Activated CD8-positive, alpha-beta T cell treated with anti-CD3 and anti-CD28 coated beads for 36 hours (primary cell): ENCODE results near the gene UNG. TPM values are rescaled to one million over a fixed set of nuclear protein-coding genes. Genes with fewer than 3 reads are reported as not detected.

ENCODE experiments used
- ATAC-seq: fragments of 200-7000 bp; cut with Tn5 transposase; one replicate; pipeline ENCODE4 v1.10.0; 2021; ENCODE audit warnings: mild to moderate bottlenecking, moderate library complexity
- CTCF ChIA-PET: fragments of 350-600 bp; sonication (Branson Sonifier 250); formaldehyde crosslinking; loops from one replicate; lab custom pipeline; 2021; ENCODE audit warnings: antibody characterized with exemption; lab: Charles Lee
- POLR2A ChIA-PET: fragments of 350-600 bp; sonication (Branson Sonifier 250); formaldehyde crosslinking; loops from one replicate; lab custom pipeline; 2021; ENCODE audit warnings: antibody characterized with exemption; lab: Charles Lee
- DNase-seq: peaks from one replicate; pipeline ENCODE4 v3.0.0-alpha.2; 2020
- H3K27ac Mint-ChIP-seq: one replicate; pipeline ENCODE4 v1.8.0; 2021; ENCODE audit warnings: mild to moderate bottlenecking, mixed read lengths
- H3K27me3 Mint-ChIP-seq: one replicate; pipeline ENCODE4 v1.8.0; 2021; ENCODE audit warnings: mixed read lengths
- H3K36me3 Mint-ChIP-seq: one replicate; pipeline ENCODE4 v1.8.0; 2021; ENCODE audit warnings: low read depth, mixed read lengths
- H3K4me1 Mint-ChIP-seq: one replicate; pipeline ENCODE4 v1.8.0; 2021; ENCODE audit warnings: low read depth, mixed read lengths
- H3K4me3 Mint-ChIP-seq: one replicate; pipeline ENCODE4 v1.8.0; 2021; ENCODE audit warnings: mild to moderate bottlenecking, moderate library complexity, mixed read lengths
- H3K9me3 Mint-ChIP-seq: one replicate; pipeline ENCODE4 v1.8.0; 2021; ENCODE audit warnings: mixed read lengths
- intact Hi-C: fragments of 100-400 bp; cut with micrococcal nuclease; formaldehyde crosslinking; loops from one replicate; pipeline ENCODE4 v1.10.0; 2022
- total RNA-seq, 2 experiments: library from RNA; stranded (reverse); gene quantifications; one replicate each; pipeline ENCODE4 v1.2.3, GENCODE V29; 2021
- TF ChIP-seq, protein P1 (sequence below): fragments of 200-600 bp; IDR thresholded peaks from one replicate; pipeline ENCODE4 v1.8.0; 2022; ENCODE audit warnings: antibody characterized with exemption, mild to moderate bottlenecking

UNG gene
- total RNA-seq, 2 experiments from 2014 or later = 86.4 to 93.3 TPM

GRCh38 chr12:109134186-109134917 lies 37.0 kb downstream of the UNG start:
- POLR2A ChIA-PET = no interaction called here
- no peak for ATAC-seq
- H3K27me3 Mint-ChIP-seq = no peaks in the 10 kb centered on the region
- peaks cover 2% of the 10 kb centered on the region for H3K36me3 Mint-ChIP-seq
- CTCF ChIA-PET = interaction anchor here (0.9 to 1.9 kb wide), 2 partner anchors 19 to 260 kb away, joined by 3 to 9 read pairs; no protein-coding TSS in a partner anchor
- intact Hi-C loops = no loop called here
- no peaks in the 10 kb centered on the region for H3K4me1 Mint-ChIP-seq
- H3K4me3 Mint-ChIP-seq = no peak overlapping the region
- DNase-seq = no peak
- H3K27ac Mint-ChIP-seq = no peak overlapping the region
- TF ChIP-seq, protein P1, sequence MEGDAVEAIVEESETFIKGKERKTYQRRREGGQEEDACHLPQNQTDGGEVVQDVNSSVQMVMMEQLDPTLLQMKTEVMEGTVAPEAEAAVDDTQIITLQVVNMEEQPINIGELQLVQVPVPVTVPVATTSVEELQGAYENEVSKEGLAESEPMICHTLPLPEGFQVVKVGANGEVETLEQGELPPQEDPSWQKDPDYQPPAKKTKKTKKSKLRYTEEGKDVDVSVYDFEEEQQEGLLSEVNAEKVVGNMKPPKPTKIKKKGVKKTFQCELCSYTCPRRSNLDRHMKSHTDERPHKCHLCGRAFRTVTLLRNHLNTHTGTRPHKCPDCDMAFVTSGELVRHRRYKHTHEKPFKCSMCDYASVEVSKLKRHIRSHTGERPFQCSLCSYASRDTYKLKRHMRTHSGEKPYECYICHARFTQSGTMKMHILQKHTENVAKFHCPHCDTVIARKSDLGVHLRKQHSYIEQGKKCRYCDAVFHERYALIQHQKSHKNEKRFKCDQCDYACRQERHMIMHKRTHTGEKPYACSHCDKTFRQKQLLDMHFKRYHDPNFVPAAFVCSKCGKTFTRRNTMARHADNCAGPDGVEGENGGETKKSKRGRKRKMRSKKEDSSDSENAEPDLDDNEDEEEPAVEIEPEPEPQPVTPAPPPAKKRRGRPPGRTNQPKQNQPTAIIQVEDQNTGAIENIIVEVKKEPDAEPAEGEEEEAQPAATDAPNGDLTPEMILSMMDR = peak; percentile 53
- H3K9me3 Mint-ChIP-seq = peaks cover 8% of the 10 kb centered on the region

DNA sequence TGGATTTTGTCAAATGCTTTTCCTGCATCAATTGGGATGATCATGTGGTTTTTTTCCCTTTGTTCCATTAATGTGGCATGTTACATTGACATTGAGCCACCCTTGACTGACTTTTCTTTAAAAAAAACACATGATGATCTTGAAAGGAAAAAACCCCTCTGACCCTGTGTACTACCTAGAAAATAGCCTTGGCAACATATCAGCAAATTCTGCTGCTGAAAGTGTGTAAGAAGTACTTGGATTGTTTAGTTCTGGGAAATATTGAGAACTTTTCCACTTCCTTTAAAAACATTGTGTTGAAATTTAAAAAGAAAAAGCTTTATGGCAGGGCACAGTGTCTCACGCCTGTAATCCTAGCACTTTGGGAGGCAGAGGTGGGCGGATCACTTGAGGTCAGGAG lies 39.7 kb downstream of the UNG start:
- CTCF ChIA-PET = no interaction called here
- TF ChIP-seq, protein P1 = no peak
- H3K9me3 Mint-ChIP-seq = peaks cover 8% of the 10 kb centered on the region

DNA sequence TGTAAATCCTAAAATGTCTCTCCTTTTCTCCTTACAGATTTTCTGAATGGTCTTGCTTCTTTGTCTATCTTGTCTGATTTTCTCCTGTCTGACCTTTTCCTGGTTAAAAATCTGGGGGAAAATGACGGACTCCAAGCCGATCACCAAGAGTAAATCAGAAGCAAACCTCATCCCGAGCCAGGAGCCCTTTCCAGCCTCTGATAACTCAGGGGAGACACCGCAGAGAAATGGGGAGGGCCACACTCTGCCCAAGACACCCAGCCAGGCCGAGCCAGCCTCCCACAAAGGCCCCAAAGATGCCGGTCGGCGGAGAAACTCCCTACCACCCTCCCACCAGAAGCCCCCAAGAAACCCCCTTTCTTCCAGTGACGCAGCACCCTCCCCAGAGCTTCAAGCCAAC lies 42.0 kb downstream of the UNG start:
- Mint-ChIP-seq H3K4me1 (no peaks in the 10 kb centered on the region), H3K27ac (no peak overlapping the region), H3K36me3 (peaks cover 2% of the 10 kb centered on the region), H3K9me3 (peaks cover 8% of the 10 kb centered on the region), H3K4me3 (no peak overlapping the region), H3K27me3 (no peaks in the 10 kb centered on the region)
- DNase-seq = no peak
- POLR2A ChIA-PET = no interaction called here
- intact Hi-C loops = no loop called here
- TF ChIP-seq, protein P1 = no peak
- ATAC-seq = no peak
- CTCF ChIA-PET = interaction anchor here (1.5 kb wide), 1 partner anchor 27 kb away, joined by 4 read pairs; no protein-coding TSS in a partner anchor

More for the DNA sequence above, 39.7 kb downstream of the UNG start:
- intact Hi-C loops = no loop called here
- no peaks in the 10 kb centered on the region for H3K27me3 Mint-ChIP-seq
- no peaks in the 10 kb centered on the region for H3K4me1 Mint-ChIP-seq
- DNase-seq (no peak), ATAC-seq (no peak)
- no peak overlapping the region for H3K27ac Mint-ChIP-seq
- POLR2A ChIA-PET = no interaction called here
- peaks cover 2% of the 10 kb centered on the region for H3K36me3 Mint-ChIP-seq
- no peak overlapping the region for H3K4me3 Mint-ChIP-seq

- peaks cover 2% of the 10 kb centered on the region for H3K36me3 Mint-ChIP-seq
- no peaks in the 10 kb centered on the region for H3K27me3 Mint-ChIP-seq
- ATAC-seq (no peak), DNase-seq (no peak)
- TF ChIP-seq, protein P1 = no peak
- POLR2A ChIA-PET = no interaction called here
- no peak overlapping the region for H3K4me3 Mint-ChIP-seq
- H3K9me3 Mint-ChIP-seq = peaks cover 8% of the 10 kb centered on the region
- CTCF ChIA-PET = interaction anchor here (1.5 kb wide), 1 partner anchor 28 kb away, joined by 4 read pairs; no protein-coding TSS in a partner anchor
- H3K27ac Mint-ChIP-seq = no peak overlapping the region
- intact Hi-C loops = no loop called here
- H3K4me1 Mint-ChIP-seq = no peaks in the 10 kb centered on the region
Measured at GRCh38 chr12:109139791-109140190, 42.4 kb downstream of the UNG start.

DNA sequence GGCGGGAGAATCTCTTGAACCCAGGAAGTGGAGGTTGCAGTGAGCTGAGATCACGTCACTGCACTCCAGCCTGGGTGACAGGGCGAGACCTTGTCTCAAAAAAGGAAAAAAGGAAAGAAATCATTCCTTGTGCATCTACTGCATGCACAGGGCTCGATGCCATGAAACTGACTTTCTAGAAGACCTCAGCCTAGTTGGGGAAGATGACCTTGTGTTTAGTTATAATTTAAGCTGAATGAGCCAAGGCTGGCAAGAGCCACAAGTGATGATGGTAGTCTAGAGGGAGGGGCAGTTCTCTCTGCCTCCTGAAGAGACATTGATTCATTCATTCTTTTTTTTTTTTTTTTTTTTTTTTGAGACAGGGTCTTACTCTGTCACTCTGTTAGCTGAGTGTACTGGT lies 43.2 kb downstream of the UNG start:
- H3K27me3 Mint-ChIP-seq = no peaks in the 10 kb centered on the region
- no peak overlapping the region for H3K27ac Mint-ChIP-seq
- intact Hi-C loops = no loop called here
- H3K4me3 Mint-ChIP-seq = no peak overlapping the region
- ATAC-seq (no peak), DNase-seq (no peak)
- POLR2A ChIA-PET = no interaction called here
- H3K36me3 Mint-ChIP-seq = peaks cover under 1% of the 10 kb centered on the region
- H3K4me1 Mint-ChIP-seq = no peaks in the 10 kb centered on the region
- TF ChIP-seq, protein P1 = no peak
- peaks cover 6% of the 10 kb centered on the region for H3K9me3 Mint-ChIP-seq
- CTCF ChIA-PET = interaction anchor here (2.5 kb wide), 1 partner anchor 29 kb away, joined by 9 read pairs; no protein-coding TSS in a partner anchor
